K562 (cell line): ENCODE data around the gene SNRNP40. TPM values are rescaled to one million over a fixed set of nuclear protein-coding genes. Genes with fewer than 3 reads are reported as not detected.

Source experiments
- AFF1 ChIP-seq, 2 experiments: fragments of 450-650 bp; IDR thresholded peaks; 2 replicates each; pipeline ENCODE4 v1.6.1; 2018; ENCODE audit warnings: mild to moderate bottlenecking in 2 of 2, low read depth in 1 of 2; ENCODE audit not compliant: partially characterized antibody in 2 of 2
- AFF4 ChIP-seq: sonication (generic); formaldehyde crosslinking; IDR thresholded peaks from 2 replicates; pipeline ENCODE4 v1.8.0; 2023; ENCODE audit warnings: mild to moderate bottlenecking, missing genetic modification reagents
- BRCA1 ChIP-seq, 2 experiments: fragments of 450-650 bp in 1 of 2; sonication (generic) in 1 of 2; formaldehyde crosslinking in 1 of 2; IDR thresholded peaks; 2 replicates each; pipeline versions ENCODE4 v1.5.0 to v1.6.1; 2017 to 2020; ENCODE audit warnings: mild to moderate bottlenecking in 1 of 2, missing genetic modification reagents in 1 of 2
- DMBX1 ChIP-seq: fragments of 250-450 bp; sonication (Bioruptor Pico); IDR thresholded peaks from 2 replicates; pipeline ENCODE4 v1.8.0; 2022; ENCODE audit warnings: inconsistent platforms, mild to moderate bottlenecking, moderate library complexity, borderline replicate concordance
- ETV5 ChIP-seq: sonication (generic); formaldehyde crosslinking; IDR thresholded peaks from 2 replicates; pipeline ENCODE4 v1.4.0; 2020; ENCODE audit warnings: low read depth, mild to moderate bottlenecking, missing genetic modification reagents
- FOXP1 ChIP-seq: sonication (generic); formaldehyde crosslinking; IDR thresholded peaks from 2 replicates; pipeline ENCODE4 v1.8.0; 2022; ENCODE audit warnings: mild to moderate bottlenecking, missing genetic modification reagents
- HDAC1 ChIP-seq, 2 experiments: fragments of 450-650 bp; IDR thresholded peaks; 2 replicates each; pipeline ENCODE4 v1.6.1; 2016 to 2017; ENCODE audit warnings: inconsistent platforms in 1 of 2, mild to moderate bottlenecking in 1 of 2, moderate library complexity in 1 of 2
- JUN ChIP-seq, 2 experiments: sonication (generic) in 1 of 2; formaldehyde crosslinking in 1 of 2; IDR thresholded peaks; 2 replicates each; pipeline versions ENCODE4 v1.6.1 to v1.8.0; 2012 to 2022; ENCODE audit warnings: borderline replicate concordance in 2 of 2, mild to moderate bottlenecking in 2 of 2, improper control_type of control experiment in 1 of 2, low read depth in 1 of 2, low read length in 1 of 2, missing genetic modification reagents in 1 of 2
- KHSRP ChIP-seq: fragments of 450-650 bp; IDR thresholded peaks from 2 replicates; pipeline ENCODE4 v1.6.1; 2017
- SMARCE1 ChIP-seq: fragments of 450-650 bp; IDR thresholded peaks from 2 replicates; pipeline ENCODE4 v1.7.1; 2016; ENCODE audit warnings: mild to moderate bottlenecking
- ZNF740 ChIP-seq, 3 experiments: fragments of 200-800 bp in 1 of 3; sonication (Bioruptor generic) in 1 of 3; sonication (generic) in 1 of 3; formaldehyde crosslinking in 1 of 3; IDR thresholded peaks; 2 replicates each; pipeline versions ENCODE4 v1.6.1 to v1.8.0; 2016 to 2022; ENCODE audit warnings: mild to moderate bottlenecking in 2 of 3, missing compliant biosample characterization in 2 of 3, missing genetic modification characterization in 2 of 3, missing genetic modification reagents in 1 of 3
- polyA plus RNA-seq, 8 experiments: library from polyadenylated mRNA; depleted of rRNA in 4 of 8; stranded (reverse) in 5 of 8; unstranded in 3 of 8; fragments of >200 nt; fragmentation: Nextera tagmentation in 2 of 8; fragmentation: Illumina TruSeq in 1 of 8; extraction: Ambion mirVana in 2 of 8; extraction: Trizol in 1 of 8; gene quantifications; 2 replicates each; pipeline versions ENCODE4 v1.2.1 to v1.2.3, GENCODE V29; 2011 to 2014; ENCODE audit warnings: inconsistent platforms in 1 of 8, missing spikeins in 1 of 8
- total RNA-seq, 7 experiments: library from RNA; depleted of rRNA in 6 of 7; stranded (reverse); fragments of >200 nt in 6 of 7; fragmentation: Illumina TruSeq in 2 of 7; extraction: Trizol in 2 of 7; gene quantifications; 2 replicates each; pipeline versions ENCODE4 v1.2.1 to v1.2.3, GENCODE V29; 2011 to 2021; ENCODE audit warnings: low replicate concordance in 1 of 7
- TF ChIP-seq, protein P1 (sequence below): sonication (generic); formaldehyde crosslinking; IDR thresholded peaks from 2 replicates; pipeline ENCODE4 v1.8.0; 2022; ENCODE audit warnings: mild to moderate bottlenecking, missing genetic modification reagents

SNRNP40 gene
- total and polyA plus RNA-seq, 9 of the 15 experiments (the other 6 are each of a cell fraction or from before 2014, with no cell fraction given), result 48.7 to 278 (median 163) TPM

- TF ChIP-seq ETV5 (peak; percentile 54), BRCA1 (IDR thresholded peaks at IDR 0.05) (no peak), BRCA1 (CRISPR knock-in tag; IDR thresholded peaks at IDR 0.05) (no peak), FOXP1 (CRISPR knock-in tag) (peak; percentile 17; the same call in 1 of the 2 replicates), KHSRP (no peak), AFF1 (IDR thresholded peaks at IDR 0.05; ENCODE audit: low read depth in 1 of 2, partially characterized antibody in 2 of 2) (peak in 1 of 2 experiments; percentile 6), JUN (IDR thresholded peaks at IDR 0.05; ENCODE audit: borderline replicate concordance, low read depth, low read length) (no peak), JUN (CRISPR knock-in tag; IDR thresholded peaks at IDR 0.05; ENCODE audit: borderline replicate concordance) (0 out of 2 replicates have a peak, but pooled peaks have one; percentile 51), ZNF740 (CRISPR knock-in tag; IDR thresholded peaks at IDR 0.05) (no peak), ZNF740 (tag; IDR thresholded peaks at IDR 0.05) (no peak), DMBX1 (CRISPR knock-in tag) (no peak), AFF4 (CRISPR knock-in tag) (peak; percentile 72; the same call in 1 of the 2 replicates), HDAC1 (IDR thresholded peaks at IDR 0.05) (peak in 1 of 2 experiments; percentile 50; a peak in 1 of 4 replicates), SMARCE1 (0 out of 2 replicates have a peak, but pooled peaks have one; percentile 43)
- TF ChIP-seq, protein P1, sequence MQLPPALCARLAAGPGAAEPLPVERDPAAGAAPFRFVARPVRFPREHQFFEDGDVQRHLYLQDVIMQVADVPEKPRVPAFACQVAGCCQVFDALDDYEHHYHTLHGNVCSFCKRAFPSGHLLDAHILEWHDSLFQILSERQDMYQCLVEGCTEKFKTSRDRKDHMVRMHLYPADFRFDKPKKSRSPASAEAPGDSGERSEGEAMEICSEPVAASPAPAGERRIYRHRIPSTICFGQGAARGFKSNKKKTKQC (CRISPR knock-in tag), result 0 out of 2 replicates have a peak, but pooled peaks have one; percentile 36
Measured at GRCh38 chr1:31297277-31298247, 974 bp upstream of the SNRNP40 start (continued).
